ENCODE results near the gene ALAS1.

The ALAS1 gene

GRCh38 chr3:52240059-52240885, 42.3 kb downstream of the ALAS1 start:
- H3K27me3 ChIP-seq (ENCODE audit: insufficient read depth, low read depth) = no peaks in the 10 kb centered on the region
- peak overlapping the region; percentile 54 for H3K4me2 ChIP-seq
- peaks cover 38% of the 10 kb centered on the region for H3K4me1 ChIP-seq (ENCODE audit: low read depth, poor library complexity, severe bottlenecking)
- H3K4me3 ChIP-seq (IDR thresholded peaks at IDR 0.05; ENCODE audit: insufficient read depth, low read depth, low read length) = no peak overlapping the region
- H4K20me1 ChIP-seq (ENCODE audit: insufficient read depth) = no peaks in the 10 kb centered on the region
- H3K9ac ChIP-seq = peak overlapping the region; percentile 59; the same call in 1 of the 2 replicates
- no peaks in the 10 kb centered on the region for H3K36me3 ChIP-seq (ENCODE audit: insufficient read depth)
- H3K79me2 ChIP-seq (ENCODE audit: insufficient read depth, low read depth) = no peaks in the 10 kb centered on the region
- peak overlapping the region; percentile 44 for H3K27ac ChIP-seq
- H2AFZ ChIP-seq (ENCODE audit: low read depth) = no peak overlapping the region
- TF ChIP-seq, protein P1, sequence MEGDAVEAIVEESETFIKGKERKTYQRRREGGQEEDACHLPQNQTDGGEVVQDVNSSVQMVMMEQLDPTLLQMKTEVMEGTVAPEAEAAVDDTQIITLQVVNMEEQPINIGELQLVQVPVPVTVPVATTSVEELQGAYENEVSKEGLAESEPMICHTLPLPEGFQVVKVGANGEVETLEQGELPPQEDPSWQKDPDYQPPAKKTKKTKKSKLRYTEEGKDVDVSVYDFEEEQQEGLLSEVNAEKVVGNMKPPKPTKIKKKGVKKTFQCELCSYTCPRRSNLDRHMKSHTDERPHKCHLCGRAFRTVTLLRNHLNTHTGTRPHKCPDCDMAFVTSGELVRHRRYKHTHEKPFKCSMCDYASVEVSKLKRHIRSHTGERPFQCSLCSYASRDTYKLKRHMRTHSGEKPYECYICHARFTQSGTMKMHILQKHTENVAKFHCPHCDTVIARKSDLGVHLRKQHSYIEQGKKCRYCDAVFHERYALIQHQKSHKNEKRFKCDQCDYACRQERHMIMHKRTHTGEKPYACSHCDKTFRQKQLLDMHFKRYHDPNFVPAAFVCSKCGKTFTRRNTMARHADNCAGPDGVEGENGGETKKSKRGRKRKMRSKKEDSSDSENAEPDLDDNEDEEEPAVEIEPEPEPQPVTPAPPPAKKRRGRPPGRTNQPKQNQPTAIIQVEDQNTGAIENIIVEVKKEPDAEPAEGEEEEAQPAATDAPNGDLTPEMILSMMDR (conservative IDR thresholded peaks at IDR 0.05; ENCODE audit: low read depth, low read length) = no peak

DNA sequence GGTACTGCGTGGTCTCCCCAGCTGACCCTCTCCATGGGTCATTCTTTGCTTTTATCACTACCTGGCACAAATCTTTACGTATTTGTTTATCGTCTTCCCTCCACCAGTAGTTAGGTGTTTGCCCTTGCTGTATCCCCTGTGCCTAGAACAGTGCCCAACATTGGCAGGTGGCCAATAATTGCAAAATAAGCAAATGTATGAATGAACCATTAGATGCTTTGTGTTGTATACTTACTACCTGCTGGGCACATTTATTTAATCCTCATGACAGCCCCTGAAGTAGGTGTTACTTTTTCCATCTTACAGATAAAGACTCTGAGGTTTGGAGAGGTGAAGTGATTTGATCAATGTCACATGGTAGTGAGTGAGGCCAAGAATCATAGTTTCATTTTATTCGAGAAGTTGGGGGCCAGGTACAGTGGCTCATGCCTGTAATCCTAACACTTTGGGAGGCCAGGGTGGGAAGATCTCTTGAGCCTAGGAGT, 43.0 kb downstream of the ALAS1 start:
- Histone ChIP-seq H3K27ac (peak overlapping the region; percentile 44; the same call in 1 of the 2 replicates), H3K4me1 (ENCODE audit: low read depth, poor library complexity, severe bottlenecking) (peaks cover 38% of the 10 kb centered on the region), H3K4me2 (peak overlapping the region; percentile 54; the same call in 1 of the 2 replicates), H3K79me2 (ENCODE audit: insufficient read depth, low read depth) (no peaks in the 10 kb centered on the region), H3K36me3 (ENCODE audit: insufficient read depth) (no peaks in the 10 kb centered on the region), H3K9ac (no peak overlapping the region), H3K27me3 (ENCODE audit: insufficient read depth, low read depth) (no peaks in the 10 kb centered on the region), H2AFZ (ENCODE audit: low read depth) (no peak overlapping the region), H3K4me3 (IDR thresholded peaks at IDR 0.05; ENCODE audit: insufficient read depth, low read depth, low read length) (no peak overlapping the region), H4K20me1 (ENCODE audit: insufficient read depth) (no peaks in the 10 kb centered on the region)
- TF ChIP-seq, protein P1 (conservative IDR thresholded peaks at IDR 0.05; ENCODE audit: low read depth, low read length) = no peak

DNA sequence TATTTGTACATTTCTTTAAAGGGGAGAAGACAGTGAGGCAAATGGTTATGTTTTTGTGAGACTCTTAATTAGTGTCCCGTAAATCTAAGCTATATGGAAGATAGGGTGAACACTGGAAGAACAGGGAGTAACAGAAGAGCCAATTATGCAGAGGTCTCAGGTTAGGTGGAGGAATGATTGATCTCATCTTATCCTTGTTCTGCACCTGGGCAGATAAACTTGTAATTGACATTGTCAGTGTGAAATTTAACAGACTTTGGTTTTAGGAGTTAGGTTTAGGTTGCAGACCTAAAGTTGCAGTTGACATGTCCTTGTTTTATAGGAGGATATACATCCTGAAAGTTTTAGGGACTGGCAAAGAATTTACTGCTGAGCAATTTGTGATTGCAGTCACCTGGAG, 44.1 kb downstream of the ALAS1 start:
- Histone ChIP-seq H2AFZ (ENCODE audit: low read depth) (no peak overlapping the region), H3K36me3 (ENCODE audit: insufficient read depth) (no peaks in the 10 kb centered on the region), H3K4me3 (IDR thresholded peaks at IDR 0.05; ENCODE audit: insufficient read depth, low read depth, low read length) (no peak overlapping the region), H4K20me1 (ENCODE audit: insufficient read depth) (no peaks in the 10 kb centered on the region), H3K9ac (no peak overlapping the region), H3K27me3 (ENCODE audit: insufficient read depth, low read depth) (no peaks in the 10 kb centered on the region), H3K4me2 (no peak overlapping the region), H3K27ac (no peak overlapping the region), H3K79me2 (ENCODE audit: insufficient read depth, low read depth) (no peaks in the 10 kb centered on the region), H3K4me1 (ENCODE audit: low read depth, poor library complexity, severe bottlenecking) (peaks cover 33% of the 10 kb centered on the region)
- TF ChIP-seq, protein P1 (conservative IDR thresholded peaks at IDR 0.05; ENCODE audit: low read depth, low read length) = no peak

DNA sequence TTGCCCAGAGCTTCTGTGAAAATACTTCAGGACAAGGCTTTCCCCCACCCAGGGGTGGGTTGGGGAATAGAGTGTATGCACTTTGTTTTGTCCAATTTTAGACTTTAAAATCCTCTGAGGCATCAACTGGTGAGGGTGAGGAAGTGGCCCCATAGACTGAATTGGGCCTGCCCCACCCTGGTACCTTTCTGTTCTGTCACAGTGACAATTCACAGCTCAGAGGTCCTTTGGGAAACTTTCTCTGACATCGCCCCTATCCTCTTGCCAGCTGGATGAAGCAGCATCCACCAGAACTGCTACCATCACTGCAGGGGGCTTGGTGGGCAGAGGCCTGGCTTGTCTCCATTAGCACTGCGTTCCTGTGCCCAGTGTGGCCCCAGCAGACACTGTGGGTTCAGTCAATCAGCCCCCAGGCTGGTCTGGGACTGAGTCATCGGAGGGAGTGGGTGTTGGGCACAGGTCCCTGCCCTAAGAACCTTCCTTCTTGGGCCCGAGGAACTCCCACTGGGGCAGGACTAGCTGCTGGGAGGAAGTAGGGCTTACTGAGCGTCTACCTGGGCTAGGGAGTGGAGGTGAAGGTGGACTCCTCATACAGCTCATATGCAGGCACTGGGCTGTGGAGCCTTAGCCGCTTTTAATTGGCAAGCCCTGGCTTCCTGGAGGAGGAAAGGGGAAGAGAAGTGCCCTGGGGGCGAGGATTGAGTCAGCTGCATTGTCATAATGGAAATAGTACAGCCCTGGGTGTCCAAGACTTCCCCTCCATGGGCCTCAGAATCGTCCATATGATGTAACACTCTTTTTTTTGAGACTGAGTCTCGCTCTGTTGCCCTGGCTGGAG, 46.0 kb downstream of the ALAS1 start:
- no peak overlapping the region for H3K27ac ChIP-seq
- H3K4me1 ChIP-seq (ENCODE audit: low read depth, poor library complexity, severe bottlenecking) = peaks cover 28% of the 10 kb centered on the region
- H3K4me2 ChIP-seq = no peak overlapping the region
- no peak overlapping the region for H2AFZ ChIP-seq (ENCODE audit: low read depth)
- no peaks in the 10 kb centered on the region for H3K36me3 ChIP-seq (ENCODE audit: insufficient read depth)
- H4K20me1 ChIP-seq (ENCODE audit: insufficient read depth) = no peaks in the 10 kb centered on the region
- no peak overlapping the region for H3K9ac ChIP-seq
- H3K27me3 ChIP-seq (ENCODE audit: insufficient read depth, low read depth) = no peaks in the 10 kb centered on the region
- H3K79me2 ChIP-seq (ENCODE audit: insufficient read depth, low read depth) = no peaks in the 10 kb centered on the region
- TF ChIP-seq, protein P1 (conservative IDR thresholded peaks at IDR 0.05; ENCODE audit: low read depth, low read length) = no peak
- H3K4me3 ChIP-seq (IDR thresholded peaks at IDR 0.05; ENCODE audit: insufficient read depth, low read depth, low read length) = no peak overlapping the region

Measured in KMS-11 (cell line).